Immature natural killer cell (primary cell): Measurements from ENCODE around the gene SND1. TPM values are rescaled to one million over a fixed set of nuclear protein-coding genes. Genes with fewer than 3 reads are reported as not detected.

ENCODE experiments used
- DNase-seq, 3 donors: peaks; one replicate each; pipeline ENCODE4 v3.0.0; 2022; ENCODE audit warnings: mixed read lengths in 1 of 3
- H3K27ac Mint-ChIP-seq, 6 donors: one replicate each; pipeline ENCODE4 v1.8.0; 2020; ENCODE audit warnings: mixed read lengths in 6 of 6, mild to moderate bottlenecking in 5 of 6, inconsistent platforms in 4 of 6, moderate library complexity in 3 of 6
- H3K27me3 Mint-ChIP-seq, 3 donors: one replicate each; pipeline ENCODE4 v1.8.0; 2020 to 2021; ENCODE audit warnings: low read depth in 3 of 3, mild to moderate bottlenecking in 3 of 3, mixed read lengths in 3 of 3, moderate library complexity in 3 of 3, inconsistent platforms in 1 of 3
- H3K36me3 Mint-ChIP-seq, 3 donors: one replicate each; pipeline ENCODE4 v1.8.0; 2020; ENCODE audit warnings: mixed read lengths in 3 of 3, inconsistent platforms in 2 of 3, mild to moderate bottlenecking in 2 of 3
- H3K4me1 Mint-ChIP-seq, 2 donors: one replicate each; pipeline ENCODE4 v1.8.0; 2020; ENCODE audit warnings: inconsistent platforms in 2 of 2, mild to moderate bottlenecking in 2 of 2, mixed read lengths in 2 of 2, moderate library complexity in 1 of 2
- H3K4me3 Mint-ChIP-seq, 5 donors: one replicate each; pipeline ENCODE4 v1.8.0; 2020; ENCODE audit warnings: mild to moderate bottlenecking in 5 of 5, mixed read lengths in 5 of 5, inconsistent platforms in 3 of 5, moderate library complexity in 3 of 5
- H3K9me3 Mint-ChIP-seq, 6 donors: one replicate each; pipeline ENCODE4 v1.8.0; 2020; ENCODE audit warnings: mild to moderate bottlenecking in 6 of 6, mixed read lengths in 6 of 6, inconsistent platforms in 4 of 6, moderate library complexity in 3 of 6
- polyA plus RNA-seq, 3 donors: library from polyadenylated mRNA; unstranded; fragments of 300-500 nt; fragmentation: Illumina TruSeq; gene quantifications; one replicate each; pipeline ENCODE4 v1.2.3, GENCODE V29; 2021

The SND1 gene
- polyA plus RNA-seq, 3 donors from 2014 or later: 87.8 to 130 (median 116) TPM

- Mint-ChIP-seq H3K27me3 (peaks cover 0 to 2% (median 0%) of the 10 kb centered on the region in 3 donors), H3K27ac (peak overlapping the region in 1 of 6 donors; percentile 40), H3K4me1 (no peaks in the 10 kb centered on the region), H3K9me3 (no peaks in the 10 kb centered on the region), H3K36me3 (peaks cover 4 to 6% (median 5%) of the 10 kb centered on the region in 3 donors), H3K4me3 (no peak overlapping the region)
- no peak for DNase-seq
Observed at GRCh38 chr7:128022631-128023532, 370.9 kb downstream of the SND1 start.

DNA sequence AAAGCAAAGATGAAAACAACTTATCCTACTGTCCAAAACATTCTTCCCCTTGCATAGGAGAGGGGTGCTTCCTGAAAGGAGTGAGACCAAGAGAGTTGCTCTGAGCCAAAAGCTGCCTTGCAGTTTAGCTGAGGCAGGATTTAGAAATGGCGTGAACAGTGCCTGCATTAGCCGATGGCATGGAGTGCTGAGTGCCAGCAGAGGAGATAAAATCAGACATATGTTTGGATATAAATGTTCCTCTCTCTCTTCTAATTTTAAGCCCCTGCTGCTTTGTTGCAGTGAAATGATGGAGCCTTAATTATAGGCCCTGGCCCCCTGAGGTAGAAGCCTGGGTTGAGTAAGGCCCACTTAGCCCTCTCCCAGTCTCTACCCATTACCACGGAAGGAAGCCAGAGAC is 372.2 kb downstream of the SND1 start:
- Mint-ChIP-seq H3K4me1 (peaks cover 3 to 8% of the 10 kb centered on the region in 2 donors), H3K27me3 (peaks cover 0 to 2% (median under 1%) of the 10 kb centered on the region in 3 donors), H3K9me3 (no peaks in the 10 kb centered on the region), H3K27ac (no peak overlapping the region), H3K36me3 (peaks cover 5 to 12% (median 7%) of the 10 kb centered on the region in 3 donors), H3K4me3 (no peak overlapping the region)
- no peak for DNase-seq

- Mint-ChIP-seq H3K4me3 (no peak overlapping the region), H3K36me3 (peaks cover 11 to 16% (median 12%) of the 10 kb centered on the region in 3 donors), H3K9me3 (no peaks in the 10 kb centered on the region), H3K27ac (no peak overlapping the region), H3K27me3 (peaks cover 5 to 7% (median 5%) of the 10 kb centered on the region in 3 donors), H3K4me1 (peaks cover 9 to 12% of the 10 kb centered on the region in 2 donors)
- no peak for DNase-seq
Observed at GRCh38 chr7:128025380-128025779, 373.4 kb downstream of the SND1 start.

- Mint-ChIP-seq H3K36me3 (peaks cover 9 to 14% (median 10%) of the 10 kb centered on the region in 3 donors), H3K27me3 (peaks cover 5 to 7% (median 5%) of the 10 kb centered on the region in 3 donors), H3K27ac (no peak overlapping the region), H3K4me3 (no peak overlapping the region), H3K4me1 (peaks cover 12% of the 10 kb centered on the region in 2 donors), H3K9me3 (no peaks in the 10 kb centered on the region)
- no peak for DNase-seq
Observed at GRCh38 chr7:128025819-128026218, 373.8 kb downstream of the SND1 start.

DNA sequence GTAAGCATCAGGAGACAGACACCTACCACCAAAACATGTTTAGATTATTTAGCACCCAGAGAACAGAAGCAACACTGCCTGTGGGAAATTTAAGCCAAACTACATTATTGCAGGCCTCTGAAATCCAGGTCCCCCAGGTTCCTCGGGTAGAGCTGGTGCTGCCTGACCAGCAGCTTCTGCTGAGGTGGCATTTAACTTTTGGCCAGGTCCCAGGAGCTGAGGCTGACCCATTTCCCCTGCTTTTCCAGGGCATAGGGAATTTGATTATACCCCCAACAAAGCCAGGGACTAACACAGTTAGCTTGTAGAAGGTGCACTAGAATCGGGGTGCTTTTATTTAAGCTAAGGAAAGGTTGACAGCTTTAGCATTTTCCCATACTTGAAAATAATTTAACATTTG is 374.6 kb downstream of the SND1 start:
- Mint-ChIP-seq H3K4me1 (peaks cover 12% of the 10 kb centered on the region in 2 donors), H3K36me3 (peaks cover 7 to 14% (median 7%) of the 10 kb centered on the region in 3 donors), H3K27ac (no peak overlapping the region), H3K4me3 (no peak overlapping the region), H3K27me3 (peaks cover 5 to 7% (median 5%) of the 10 kb centered on the region in 3 donors), H3K9me3 (no peaks in the 10 kb centered on the region)
- no peak for DNase-seq

GRCh38 chr7:128027485-128027980 is 375.5 kb downstream of the SND1 start:
- no peak for DNase-seq
- Mint-ChIP-seq H3K27ac (no peak overlapping the region), H3K9me3 (no peaks in the 10 kb centered on the region), H3K27me3 (peaks cover 7 to 8% (median 7%) of the 10 kb centered on the region in 3 donors), H3K4me1 (peaks cover 12% of the 10 kb centered on the region in 2 donors), H3K36me3 (peaks cover 7 to 14% (median 7%) of the 10 kb centered on the region in 3 donors), H3K4me3 (no peak overlapping the region)

- H3K36me3 Mint-ChIP-seq: peaks cover 7 to 12% (median 7%) of the 10 kb centered on the region in 3 donors
- peak overlapping the region in 2 of 6 donors; percentile 19 to 28 for H3K27ac Mint-ChIP-seq
- H3K9me3 Mint-ChIP-seq: no peaks in the 10 kb centered on the region
- DNase-seq: no peak
- peaks cover 7 to 16% (median 9%) of the 10 kb centered on the region in 3 donors for H3K27me3 Mint-ChIP-seq
- peaks cover 20 to 21% of the 10 kb centered on the region in 2 donors for H3K4me1 Mint-ChIP-seq
- peak overlapping the region; percentile 49 to 68 (median 59) for H3K4me3 Mint-ChIP-seq
Observed at GRCh38 chr7:128029405-128029995, 377.5 kb downstream of the SND1 start.

DNA sequence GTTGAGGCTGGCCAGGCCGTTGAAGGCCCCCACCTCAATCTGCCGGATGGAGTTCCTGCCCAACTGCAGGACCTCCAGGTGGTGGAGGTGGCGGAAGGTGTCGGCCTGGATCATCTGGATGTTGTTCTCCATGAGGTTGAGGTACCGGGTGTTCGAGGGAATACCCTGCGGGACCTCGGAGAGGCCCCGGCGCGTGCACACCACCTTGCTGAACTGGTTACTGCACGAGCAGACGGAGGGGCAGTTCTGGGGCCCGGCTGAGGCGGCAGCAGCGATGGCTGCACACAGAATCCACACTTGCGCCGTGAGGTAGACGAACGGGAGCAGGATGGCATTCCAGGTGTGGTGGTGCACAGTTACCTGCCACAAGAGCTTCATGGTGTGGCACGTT is 378.3 kb downstream of the SND1 start:
- DNase-seq: no peak
- Mint-ChIP-seq H3K4me3 (peak overlapping the region; percentile 49 to 71 (median 64)), H3K36me3 (peaks cover 7 to 14% (median 7%) of the 10 kb centered on the region in 3 donors), H3K27ac (no peak overlapping the region), H3K27me3 (peaks cover 7 to 16% (median 9%) of the 10 kb centered on the region in 3 donors), H3K9me3 (no peaks in the 10 kb centered on the region), H3K4me1 (peaks cover 20 to 21% of the 10 kb centered on the region in 2 donors)

GRCh38 chr7:128030654-128031611 is 378.9 kb downstream of the SND1 start, which contains the start of gene LRRC4:
LRRC4 (minus strand) TSS chr7:128031437; CDS start chr7:128030640, 797 bp downstream.
- Mint-ChIP-seq H3K36me3 (peaks cover 7 to 14% (median 7%) of the 10 kb centered on the region in 3 donors), H3K4me3 (peak within 1 kb of the TSS; percentile 88 to 98 (median 93)), H3K9me3 (no peaks in the 10 kb centered on the region), H3K27ac (peak within 1 kb of the TSS in 5 of 6 donors; percentile 12 to 83 (median 74)), H3K27me3 (peaks cover 7 to 18% (median 10%) of the 10 kb centered on the region in 3 donors), H3K4me1 (peaks cover 20 to 21% of the 10 kb centered on the region in 2 donors)
- peak; percentile 27 to 43 (median 40) for DNase-seq

DNA sequence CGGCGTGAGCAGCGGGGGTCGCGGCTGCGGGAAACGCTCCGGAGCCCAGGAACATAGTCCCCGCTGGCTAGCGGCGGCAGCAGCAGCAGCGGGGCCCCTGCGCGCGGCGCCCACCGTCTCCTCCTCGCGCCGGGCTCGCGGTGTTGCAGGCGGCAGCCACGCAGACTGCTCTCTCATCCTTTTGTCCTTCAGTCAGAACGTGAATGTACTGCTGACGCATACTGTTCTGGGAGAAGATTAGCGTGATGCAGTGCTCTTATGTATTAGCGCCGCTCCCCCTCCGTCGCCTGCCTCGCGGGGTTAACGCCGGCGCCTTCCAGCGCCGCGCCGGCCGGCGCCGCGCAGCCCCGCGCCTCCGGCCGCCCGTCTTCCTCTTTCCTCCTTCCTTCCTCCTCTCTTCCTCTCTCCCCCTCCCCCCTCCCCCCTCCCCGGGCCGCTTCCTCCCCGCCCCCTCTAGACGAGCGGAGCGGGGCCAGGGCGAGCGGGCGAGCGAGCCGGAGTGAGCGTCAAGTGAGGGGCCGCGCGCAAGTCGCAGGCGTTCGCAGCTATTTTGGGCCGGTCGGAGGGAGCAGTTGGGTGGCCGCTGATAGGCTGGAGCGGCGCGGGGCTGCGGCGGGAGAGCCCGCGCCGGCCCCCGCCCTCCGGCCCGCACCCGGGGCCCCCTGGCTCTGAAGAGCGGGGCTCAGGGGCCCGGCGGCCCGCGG is 380.1 kb downstream of the SND1 start:
- peaks cover 7 to 14% (median 7%) of the 10 kb centered on the region in 3 donors for H3K36me3 Mint-ChIP-seq
- DNase-seq: peak; percentile 47 to 58 (median 54)
- H3K4me1 Mint-ChIP-seq: peaks cover 20 to 21% of the 10 kb centered on the region in 2 donors
- H3K9me3 Mint-ChIP-seq: no peaks in the 10 kb centered on the region
- peak overlapping the region; percentile 88 to 98 (median 93) for H3K4me3 Mint-ChIP-seq
- H3K27me3 Mint-ChIP-seq: peaks cover 7 to 18% (median 10%) of the 10 kb centered on the region in 3 donors
- peak overlapping the region in 5 of 6 donors; percentile 12 to 83 (median 74) for H3K27ac Mint-ChIP-seq

DNA sequence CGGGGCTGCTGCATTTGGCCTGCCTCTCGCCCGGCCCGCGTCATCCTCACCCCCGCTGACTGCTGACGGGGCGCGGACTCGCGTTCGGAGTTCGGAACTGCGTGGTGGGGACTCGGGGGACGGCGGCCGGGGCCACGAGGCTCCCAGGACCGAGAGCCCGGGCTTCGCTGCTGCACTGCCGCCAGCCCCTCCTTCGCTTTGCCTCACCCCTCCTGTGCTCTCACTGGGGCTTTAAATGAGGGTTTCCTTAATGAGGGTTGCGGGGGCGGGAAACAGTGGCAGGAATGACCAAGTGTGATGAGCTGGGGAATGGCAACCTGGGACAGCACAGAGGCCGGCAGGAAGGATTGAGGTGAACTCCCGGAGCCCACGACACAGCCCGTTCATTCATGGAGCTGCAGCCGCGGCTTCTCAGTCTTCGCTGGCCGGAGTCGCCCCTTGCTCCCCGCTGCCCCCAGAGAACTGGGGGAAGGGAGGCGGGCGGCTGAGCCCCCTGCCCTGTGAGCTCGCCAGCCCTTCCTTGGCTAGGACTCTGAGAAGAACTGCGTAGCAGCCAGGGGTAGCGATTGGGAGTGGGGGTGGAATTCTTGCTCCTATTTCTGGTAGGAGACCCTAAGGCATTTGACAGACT is 380.7 kb downstream of the SND1 start:
- Mint-ChIP-seq H3K27ac (no peak overlapping the region), H3K9me3 (no peaks in the 10 kb centered on the region), H3K4me1 (peaks cover 20 to 21% of the 10 kb centered on the region in 2 donors), H3K36me3 (peaks cover 7 to 14% (median 7%) of the 10 kb centered on the region in 3 donors), H3K4me3 (peak overlapping the region; percentile 60 to 79 (median 70)), H3K27me3 (peaks cover 7 to 18% (median 10%) of the 10 kb centered on the region in 3 donors)
- peak; percentile 28 to 34 (median 28) for DNase-seq

- peaks cover 7 to 18% (median 10%) of the 10 kb centered on the region in 3 donors for H3K27me3 Mint-ChIP-seq
- peak overlapping the region; percentile 53 to 79 (median 69) for H3K4me3 Mint-ChIP-seq
- H3K27ac Mint-ChIP-seq: no peak overlapping the region
- no peaks in the 10 kb centered on the region for H3K9me3 Mint-ChIP-seq
- DNase-seq: no peak
- H3K4me1 Mint-ChIP-seq: peaks cover 20 to 21% of the 10 kb centered on the region in 2 donors
- peaks cover 7 to 14% (median 7%) of the 10 kb centered on the region in 3 donors for H3K36me3 Mint-ChIP-seq
Observed at GRCh38 chr7:128033246-128033645, 381.3 kb downstream of the SND1 start.
